HG03066 (cell line): ENCODE data around the gene SMIM41.

Experiments used
- ATAC-seq: cut with Tn5 transposase; IDR thresholded peaks from one replicate; pipeline ENCODE4 v1.9.1; 2021; ENCODE audit warnings: low read depth; ENCODE audit not compliant: unreplicated experiment

Gene SMIM41

DNA sequence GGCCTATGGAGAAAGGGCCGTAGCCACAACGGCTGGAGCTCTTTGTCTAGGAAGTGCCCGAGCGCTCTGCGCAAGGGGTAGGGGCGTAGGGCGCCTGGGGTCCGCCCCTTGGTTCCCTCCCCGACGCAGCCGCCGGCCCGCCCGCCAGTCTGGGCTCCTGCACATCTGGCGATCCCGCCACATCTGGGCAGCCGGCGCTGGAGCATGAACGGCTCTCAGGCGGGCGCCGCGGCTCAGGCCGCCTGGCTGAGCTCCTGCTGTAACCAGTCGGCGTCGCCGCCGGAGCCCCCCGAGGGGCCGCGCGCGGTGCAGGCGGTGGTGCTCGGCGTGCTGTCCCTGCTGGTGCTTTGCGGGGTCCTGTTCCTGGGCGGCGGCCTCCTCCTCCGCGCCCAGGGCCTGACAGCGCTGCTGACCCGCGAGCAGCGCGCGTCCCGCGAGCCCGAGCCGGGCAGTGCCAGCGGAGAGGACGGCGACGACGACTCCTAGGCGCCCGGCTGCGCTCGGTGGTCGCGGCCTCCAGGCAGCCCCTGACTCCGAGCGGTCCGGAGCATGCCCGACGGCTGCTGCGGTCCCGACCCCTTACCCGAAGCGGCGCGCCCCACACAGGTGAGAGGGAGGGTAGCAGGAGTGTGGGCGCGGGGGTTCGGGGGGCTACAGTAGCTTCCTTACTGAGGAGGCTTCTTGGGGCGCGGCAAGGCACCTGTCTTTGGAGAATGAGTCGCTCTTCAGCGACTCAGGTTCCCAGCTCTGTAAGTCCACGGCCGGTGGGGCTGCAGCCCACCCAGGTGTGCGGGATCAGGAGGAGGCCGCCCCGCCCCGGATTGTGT, at the start of gene SMIM41:
TSS of gene SMIM41 (plus strand) at position 129 of the 827 bp plus-strand sequence. CDS start at position 205, 76 bp downstream.
- no peak for ATAC-seq

DNA sequence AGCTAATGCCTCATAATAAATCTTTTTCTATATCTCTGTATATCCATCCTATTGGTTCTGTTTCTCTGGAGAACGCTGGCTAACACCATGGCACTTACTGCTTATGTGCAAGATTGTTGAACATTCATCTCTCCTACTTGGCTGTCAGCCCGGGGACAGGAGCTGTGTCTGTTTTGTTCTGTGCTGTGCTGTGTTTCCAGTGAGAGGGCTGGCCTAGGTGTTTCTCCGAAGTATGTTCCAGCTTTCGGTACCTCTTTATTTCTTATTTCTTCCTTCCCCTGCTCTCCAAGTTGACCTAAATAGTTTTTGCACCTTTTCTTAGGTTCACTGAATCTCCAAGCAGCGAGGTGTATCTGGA, 47.1 kb upstream of the SMIM41 start:
- no peak for ATAC-seq

DNA sequence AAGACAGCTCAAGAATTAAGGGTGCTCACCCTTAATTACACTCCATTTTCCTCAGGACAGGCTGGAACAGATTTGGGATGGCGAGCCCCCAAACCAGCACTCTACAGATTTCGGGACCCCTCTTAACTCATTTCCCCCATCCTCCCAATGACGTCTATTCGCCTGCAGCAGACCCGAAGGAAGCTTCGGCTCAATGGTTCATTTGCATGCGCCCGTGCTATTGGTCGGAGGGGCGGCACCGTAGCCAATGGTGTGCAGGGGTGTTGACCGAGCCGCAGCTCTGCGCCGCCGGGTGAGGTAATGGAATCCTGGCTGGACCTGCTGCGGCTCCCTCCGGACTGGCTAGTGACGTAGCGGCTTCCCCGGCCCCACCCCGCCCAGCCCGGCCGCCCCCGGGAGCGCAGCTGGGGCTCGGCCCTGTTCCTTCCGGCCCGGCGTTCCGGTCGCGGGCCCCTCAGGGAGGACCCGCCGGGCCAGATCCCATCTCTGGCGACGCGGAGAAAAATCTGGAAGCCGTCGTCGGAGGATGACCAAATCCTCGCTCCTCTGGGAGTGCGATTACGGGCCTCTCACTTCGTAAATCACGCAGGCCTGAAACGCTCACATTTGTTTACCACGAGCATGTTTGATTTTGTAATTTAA, 46.6 kb upstream of the SMIM41 start:
- ATAC-seq, result peak; percentile 89

DNA sequence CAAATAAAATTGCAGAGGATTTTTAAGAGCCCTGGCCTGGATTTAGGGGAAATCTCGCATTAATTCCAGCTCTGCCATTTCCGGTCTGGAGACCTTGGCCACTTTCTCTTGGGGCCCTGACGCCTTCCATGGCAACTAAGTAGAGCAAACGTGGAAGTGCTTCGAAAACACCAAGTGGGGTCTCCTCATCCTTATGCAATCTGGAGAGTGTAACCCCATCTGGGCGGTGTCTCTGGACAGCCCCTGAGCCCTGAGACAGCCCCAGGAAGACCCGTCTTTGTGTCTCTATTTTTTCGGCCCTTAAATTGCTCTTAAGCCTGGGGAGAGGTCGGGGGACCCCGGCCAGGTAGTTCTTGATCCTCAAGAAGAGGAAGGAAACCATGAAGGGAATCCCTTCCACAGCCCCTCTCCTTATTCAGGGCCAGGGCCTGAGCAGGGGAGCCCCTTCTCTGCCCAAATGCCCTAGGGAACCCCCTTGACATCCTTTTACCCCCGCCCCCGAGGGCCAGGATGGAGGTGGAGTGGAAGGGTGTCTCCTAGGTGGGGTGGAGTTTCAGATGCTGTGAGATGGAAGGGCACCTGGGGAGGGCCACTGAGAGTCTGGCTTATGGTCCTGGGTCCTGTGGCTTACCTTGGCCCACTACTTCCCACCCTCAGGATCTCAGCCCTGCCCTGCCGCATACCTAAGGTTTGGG, 45.9 kb upstream of the SMIM41 start:
- ATAC-seq, result no peak

DNA sequence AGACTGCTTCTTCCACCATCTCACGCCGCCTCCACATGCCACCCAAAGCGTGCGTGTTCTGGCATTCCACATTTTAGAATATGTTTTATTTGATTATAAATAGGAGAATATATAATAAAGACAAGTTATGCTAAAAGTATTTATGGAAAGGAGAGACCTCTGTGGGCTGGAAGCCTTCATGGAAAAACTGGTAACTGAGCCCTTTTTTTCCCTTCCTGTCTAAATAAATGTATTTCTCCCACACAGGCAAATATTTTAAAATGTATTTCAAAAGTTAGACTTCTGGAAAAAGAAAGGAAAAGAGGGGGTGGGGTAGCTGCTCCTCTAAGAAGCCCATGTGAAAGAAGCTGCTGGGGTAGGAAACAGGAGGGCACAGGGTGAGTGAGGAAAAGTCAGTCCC, 44.3 kb upstream of the SMIM41 start:
- ATAC-seq, result no peak

DNA sequence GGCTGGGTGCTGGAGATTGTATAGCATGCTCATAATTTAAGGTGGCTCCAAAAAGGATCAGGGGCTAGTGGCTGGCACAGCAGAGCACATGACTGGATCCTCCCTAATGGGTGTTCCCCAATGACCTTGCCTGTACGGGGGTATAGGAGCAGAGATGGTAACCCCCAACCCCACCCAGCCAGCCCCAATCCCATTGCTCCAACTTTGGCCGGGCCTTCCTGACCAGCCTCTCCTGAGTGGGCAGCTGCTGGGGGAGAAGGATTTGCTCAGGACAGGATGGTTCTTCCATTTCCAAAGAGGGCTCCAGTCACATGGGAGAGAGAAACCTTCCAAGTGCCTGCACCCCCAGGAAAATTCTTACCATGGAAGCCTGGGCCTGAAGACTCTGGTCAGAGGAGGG, 43.6 kb upstream of the SMIM41 start:
- ATAC-seq, result no peak

DNA sequence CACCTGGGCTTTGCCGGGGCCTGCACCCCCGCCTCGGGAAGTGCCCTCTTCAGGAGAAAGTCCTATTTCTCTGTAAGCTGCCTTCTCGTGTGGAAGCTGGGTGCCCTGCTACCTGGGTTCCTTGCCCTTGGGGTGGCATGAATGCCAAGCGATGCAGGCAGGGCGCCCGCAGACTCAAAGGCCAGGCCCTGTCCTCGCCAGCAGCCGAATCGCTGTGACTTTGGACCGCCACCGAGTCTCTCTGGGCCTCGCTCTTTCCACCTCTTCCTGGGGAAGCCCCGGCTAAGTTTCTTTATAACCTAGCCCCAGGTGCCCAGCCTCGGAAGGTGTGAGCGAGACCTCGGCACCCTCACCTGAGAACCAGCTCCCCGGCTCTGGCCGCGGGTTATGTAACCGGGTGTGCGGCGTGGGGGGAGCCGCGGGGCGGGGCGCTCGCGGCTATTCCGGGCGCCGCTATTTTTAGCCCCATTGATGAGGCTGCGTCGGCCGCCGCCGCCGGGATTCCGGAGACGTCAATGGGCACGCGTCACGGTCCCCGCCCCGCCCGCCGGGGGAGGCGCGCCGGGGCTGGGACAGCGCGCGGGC, 42.8 kb upstream of the SMIM41 start:
- ATAC-seq, result peak; percentile 39

DNA sequence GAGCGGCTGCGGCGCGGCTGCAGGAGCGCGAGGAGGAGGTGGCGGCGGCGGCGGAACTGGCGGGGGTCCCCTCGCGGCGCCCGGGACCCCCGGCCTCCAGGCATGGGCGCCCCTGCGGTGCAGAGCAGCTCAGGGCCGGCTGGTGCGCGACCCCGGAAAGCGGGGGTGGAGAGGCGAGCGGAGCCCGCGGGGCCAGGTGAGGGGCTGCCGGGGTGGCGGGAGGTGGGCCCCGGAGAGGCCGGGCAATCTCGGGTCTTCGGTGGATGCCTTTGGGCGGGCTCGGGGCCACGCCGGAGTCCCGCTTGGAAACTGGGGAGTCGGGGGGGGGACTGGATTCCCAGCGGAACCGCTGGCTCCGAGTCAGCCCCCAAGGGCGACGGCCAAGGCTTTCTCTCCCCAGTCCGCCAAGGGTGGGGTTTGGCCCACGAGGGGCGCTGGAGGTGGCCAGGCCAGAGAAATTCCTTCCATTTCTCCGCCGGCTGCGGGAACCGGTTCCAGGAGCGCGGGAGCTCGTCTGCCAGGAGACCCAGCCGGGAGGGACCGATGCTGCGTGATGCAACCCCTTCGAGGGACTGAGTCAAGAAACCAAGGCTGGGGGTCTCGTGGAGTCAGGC, 42.1 kb upstream of the SMIM41 start:
- ATAC-seq, result peak; percentile 1

DNA sequence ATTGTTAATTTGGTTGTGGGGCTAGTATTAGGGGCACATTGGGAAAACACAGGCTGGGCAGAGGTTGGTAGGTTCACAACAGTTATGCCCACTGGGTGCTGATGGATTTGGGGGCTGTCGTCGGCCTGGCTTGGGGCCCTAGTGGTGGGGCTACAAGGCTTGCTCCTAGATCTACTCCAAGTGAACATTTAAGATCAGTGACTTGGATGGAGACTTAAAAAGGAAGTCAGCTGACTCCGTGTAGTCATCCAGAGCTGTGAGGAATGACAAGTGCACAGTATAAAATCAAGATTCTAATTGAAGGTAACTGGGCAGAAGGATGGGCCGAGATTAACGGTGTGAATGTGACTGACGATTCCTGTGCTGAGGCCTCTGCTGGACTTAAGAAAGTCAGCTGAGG, 41.1 kb upstream of the SMIM41 start:
- no peak for ATAC-seq

DNA sequence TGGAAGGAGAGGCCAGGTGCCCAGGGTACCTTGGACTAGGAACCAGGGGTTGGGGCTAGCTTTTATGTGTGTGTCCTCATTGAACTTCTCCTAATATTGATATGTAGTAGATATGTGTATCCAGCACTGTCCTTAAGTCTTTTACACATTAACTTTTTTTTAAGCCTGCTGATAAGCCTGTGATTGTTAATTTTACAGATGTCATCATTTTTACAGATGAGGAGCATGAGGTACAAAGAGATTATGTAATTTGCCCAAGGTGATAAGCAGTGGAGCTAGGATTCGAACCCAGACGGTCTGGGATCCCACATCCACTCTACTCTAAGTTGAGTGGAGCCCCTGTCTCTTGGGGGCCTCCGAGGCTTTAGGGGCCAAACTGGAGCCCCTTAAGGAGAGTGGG, 38.5 kb upstream of the SMIM41 start:
- no peak for ATAC-seq

DNA sequence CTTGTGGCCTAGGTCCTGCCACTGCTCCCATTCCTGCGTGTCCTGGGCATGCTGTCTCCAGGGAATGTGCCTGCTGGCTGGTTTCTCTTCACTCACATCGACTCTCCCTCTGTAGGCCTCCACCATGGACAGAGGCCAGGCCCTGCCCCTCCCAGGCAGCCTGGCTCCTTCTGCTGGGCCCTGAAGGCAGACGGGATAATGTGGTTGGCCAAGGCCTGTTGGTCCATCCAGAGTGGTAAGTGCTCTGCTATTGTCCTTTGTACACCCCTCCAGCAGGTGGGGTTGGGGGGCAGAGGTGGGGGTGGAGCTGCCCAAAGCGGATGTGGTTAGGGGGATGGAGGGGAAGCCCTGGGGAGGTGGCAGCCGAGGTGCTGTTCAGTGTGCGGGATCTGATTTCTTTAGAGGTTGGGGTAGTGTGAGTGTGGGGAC, 37.8 kb upstream of the SMIM41 start:
- ATAC-seq, result no peak

DNA sequence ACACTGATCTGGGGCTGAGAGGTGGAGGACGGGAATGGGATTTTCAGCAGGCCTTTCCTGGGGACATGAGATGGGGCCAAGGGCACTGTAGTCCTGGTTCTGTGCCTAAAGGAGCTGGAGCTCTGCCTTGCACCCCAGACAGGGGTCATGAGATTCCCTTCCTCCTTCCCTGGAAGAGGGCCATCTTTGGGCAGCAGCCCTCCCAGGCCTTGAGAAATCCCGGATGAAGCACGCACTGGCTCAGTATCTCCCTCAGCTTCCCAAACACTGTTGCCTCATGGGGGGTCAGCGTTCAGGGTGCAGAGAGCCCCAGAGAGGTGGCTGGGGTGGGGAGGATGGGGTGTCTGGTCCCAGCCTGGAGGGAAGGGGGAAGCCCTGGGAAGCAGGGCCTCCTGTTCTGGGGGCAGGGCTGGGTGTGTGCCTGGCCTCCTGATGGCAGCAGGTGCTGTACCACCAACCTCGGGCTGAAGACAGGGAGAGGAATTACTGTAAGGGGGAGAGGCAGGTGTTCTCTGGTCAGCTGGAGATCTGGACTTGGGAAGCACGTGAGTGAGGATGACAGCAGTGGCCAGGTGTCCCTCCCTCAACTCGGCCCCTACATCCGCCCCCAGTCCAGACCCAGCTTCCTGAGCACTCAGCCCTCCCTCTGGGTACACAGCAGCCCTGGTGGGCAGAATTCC, 36.7 kb upstream of the SMIM41 start:
- no peak for ATAC-seq

DNA sequence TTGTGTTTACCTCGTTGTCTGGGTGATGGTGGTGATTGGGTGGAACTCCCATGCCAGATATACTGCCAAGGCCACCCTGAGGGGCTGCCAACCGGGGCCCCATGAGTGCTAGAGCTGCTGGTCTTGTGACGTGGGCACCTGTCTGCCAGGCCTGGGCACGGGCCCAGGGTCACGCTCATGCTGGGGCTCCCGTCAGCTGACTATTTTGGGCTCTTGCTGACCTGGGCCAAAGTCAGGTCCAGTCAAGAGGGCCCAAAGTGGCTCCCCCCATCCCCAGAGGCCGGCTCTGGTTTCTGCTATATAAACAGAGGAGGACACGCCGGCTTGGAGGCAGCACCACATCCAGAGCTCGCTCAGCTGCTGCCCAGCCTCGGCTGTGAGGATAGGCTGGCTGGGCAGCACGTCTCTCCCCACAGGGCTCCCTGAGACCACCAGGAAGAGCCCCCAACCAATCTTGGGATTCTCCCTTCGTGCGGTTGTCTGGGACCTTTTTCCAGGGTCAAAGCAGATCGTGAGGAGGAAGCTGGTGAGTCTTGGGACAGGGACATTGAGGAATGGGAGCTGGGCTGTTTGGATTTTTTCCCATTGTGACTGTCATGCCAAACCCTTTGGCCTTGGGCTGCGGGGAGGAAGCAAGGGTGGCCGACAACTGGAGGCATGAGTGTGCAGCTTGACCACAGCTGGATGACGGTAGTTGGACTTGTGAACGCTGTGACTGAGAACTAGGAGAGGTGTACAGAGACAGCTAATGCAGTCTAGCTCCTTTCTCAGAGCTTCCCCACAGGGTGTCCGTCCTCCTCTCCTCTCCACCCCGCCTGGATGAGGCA, 35.9 kb upstream of the SMIM41 start:
- no peak for ATAC-seq

DNA sequence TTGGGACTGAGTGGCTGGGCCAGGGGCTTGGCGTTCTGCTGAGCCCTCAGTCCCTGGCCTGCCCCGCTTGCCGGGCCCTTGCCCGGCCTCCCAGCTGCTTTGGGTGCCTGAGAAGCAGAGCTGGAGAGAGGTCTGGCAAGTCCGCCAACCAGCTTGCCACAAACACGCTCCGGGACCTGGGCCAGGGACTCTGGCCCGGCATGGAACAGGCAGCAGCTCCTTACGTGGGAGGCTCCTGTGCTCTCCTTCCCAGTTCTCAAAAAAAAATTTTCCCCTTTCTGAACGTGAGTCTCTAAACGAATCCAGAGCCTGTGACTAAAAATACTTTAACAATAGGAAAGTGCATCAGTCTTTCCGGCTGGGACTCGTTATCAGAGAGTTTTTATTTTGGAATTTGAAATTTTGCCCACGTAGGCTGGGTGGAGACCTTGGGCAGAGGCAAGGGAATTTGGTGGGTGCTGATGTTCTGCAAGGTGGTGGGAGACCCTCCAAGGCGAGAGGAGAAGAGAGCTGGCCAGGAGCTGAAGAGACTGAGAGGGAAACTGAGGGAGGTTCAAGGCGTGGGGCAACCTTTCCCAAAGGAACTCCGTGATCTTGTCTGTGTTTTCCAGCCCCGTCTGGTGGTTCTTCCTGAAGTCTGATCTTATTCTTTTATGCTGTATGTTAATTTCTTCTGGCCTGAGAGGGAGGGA, 35.1 kb upstream of the SMIM41 start:
- ATAC-seq, result no peak

DNA sequence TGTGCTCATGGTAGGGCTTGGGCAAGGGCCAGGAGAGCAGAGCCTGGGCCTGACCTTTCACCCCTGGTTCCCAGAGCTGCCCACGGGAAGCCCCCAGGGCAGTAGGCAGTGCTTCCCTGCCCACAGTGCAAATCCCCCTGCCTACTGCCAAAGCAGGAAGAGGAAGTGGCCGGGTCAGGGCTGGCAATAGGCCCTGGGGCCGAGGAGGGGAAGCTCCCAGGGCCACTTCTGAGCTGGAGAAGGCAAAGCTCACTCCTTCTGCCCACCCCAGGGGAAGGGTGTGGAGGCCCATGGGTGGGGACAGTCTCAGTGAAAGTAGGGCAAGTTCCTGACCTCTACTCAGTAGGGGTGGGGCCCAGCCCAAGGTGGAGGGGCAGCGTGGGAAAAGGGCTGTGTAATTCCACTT, 33.7 kb upstream of the SMIM41 start:
- no peak for ATAC-seq

DNA sequence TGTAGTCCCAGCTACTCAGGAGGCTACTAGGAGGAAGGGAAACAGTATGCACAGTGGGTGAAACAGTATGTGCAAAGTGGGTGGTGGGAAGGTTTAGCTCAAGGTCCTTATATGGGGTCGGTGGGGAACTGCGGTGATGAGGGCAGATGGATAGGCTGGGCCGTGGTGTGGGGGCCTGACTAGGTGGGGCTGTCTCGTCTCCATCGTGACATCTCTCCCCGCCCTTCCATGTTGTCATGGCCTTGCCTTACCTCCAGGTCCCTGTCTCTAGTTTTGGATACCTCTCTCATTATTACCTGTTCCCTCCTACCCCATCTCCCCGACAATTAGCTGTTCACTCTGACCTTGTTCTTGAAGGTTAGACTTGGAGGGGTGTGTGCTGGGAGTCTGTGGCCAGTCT, 32.6 kb upstream of the SMIM41 start:
- ATAC-seq, result no peak

DNA sequence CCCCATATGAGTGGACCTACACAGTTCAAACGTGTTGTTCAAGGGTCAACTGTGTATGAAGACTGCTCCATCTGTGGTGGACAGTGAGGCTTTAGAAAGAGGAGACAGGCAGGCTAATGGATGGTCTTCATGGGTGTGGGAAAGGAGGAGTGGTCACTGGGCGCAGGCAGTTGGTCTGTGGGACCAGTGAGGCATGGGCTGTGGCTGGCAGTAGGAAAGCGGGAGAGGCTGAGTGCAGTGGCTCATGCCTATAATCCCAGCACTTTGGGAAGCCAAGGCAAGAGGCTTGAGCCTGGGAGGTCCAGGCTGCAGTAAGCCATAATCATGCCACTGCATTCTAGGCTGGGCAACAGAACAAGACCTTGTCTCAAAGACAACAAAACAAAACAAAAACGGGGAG, 30.2 kb upstream of the SMIM41 start:
- no peak for ATAC-seq

DNA sequence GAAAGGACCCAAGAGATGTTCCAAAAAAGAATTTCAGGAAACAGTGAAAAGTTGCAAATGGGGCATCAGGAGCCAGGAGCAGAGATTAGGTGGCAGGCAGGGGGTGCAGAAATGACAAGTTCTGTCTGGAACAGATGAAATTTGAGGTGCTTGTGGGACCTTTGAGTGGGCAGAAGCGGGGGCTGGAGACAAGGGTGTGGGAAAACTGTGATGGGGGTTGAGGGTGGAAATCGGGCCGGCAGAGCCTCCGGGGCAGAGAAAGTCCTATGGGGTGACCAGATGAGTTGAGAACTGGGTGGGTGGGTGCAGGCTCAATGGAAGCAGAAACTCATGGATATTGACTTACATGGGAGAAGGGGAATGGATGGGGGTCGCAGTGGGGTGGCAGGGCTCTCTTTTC, 29.8 kb upstream of the SMIM41 start:
- ATAC-seq, result no peak
